ENCODE measurements around the gene THSD4.

THSD4 gene

DNA sequence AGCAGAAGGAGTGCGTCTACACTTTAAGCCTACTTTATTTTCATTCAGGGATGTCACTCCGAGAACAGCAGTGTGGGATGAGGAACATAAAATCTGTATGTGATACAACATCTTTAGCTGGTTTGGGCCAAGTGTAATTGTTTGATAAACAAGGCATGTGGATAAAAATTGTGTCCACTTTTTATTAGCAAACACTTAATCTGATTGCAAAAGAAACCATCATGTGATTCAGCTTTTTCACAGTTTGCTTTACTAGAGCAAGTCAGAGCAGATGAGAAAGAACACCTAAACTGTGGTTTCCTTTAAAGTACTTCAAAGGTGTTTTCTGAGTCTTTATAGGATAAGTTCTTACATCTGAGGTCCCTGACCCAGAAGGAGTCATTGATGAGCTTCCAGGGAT is 237.9 kb downstream of the THSD4 start:
- TF ChIP-seq, protein P1, sequence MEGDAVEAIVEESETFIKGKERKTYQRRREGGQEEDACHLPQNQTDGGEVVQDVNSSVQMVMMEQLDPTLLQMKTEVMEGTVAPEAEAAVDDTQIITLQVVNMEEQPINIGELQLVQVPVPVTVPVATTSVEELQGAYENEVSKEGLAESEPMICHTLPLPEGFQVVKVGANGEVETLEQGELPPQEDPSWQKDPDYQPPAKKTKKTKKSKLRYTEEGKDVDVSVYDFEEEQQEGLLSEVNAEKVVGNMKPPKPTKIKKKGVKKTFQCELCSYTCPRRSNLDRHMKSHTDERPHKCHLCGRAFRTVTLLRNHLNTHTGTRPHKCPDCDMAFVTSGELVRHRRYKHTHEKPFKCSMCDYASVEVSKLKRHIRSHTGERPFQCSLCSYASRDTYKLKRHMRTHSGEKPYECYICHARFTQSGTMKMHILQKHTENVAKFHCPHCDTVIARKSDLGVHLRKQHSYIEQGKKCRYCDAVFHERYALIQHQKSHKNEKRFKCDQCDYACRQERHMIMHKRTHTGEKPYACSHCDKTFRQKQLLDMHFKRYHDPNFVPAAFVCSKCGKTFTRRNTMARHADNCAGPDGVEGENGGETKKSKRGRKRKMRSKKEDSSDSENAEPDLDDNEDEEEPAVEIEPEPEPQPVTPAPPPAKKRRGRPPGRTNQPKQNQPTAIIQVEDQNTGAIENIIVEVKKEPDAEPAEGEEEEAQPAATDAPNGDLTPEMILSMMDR (IDR thresholded peaks at IDR 0.05; ENCODE audit: low read depth, low read length, missing control alignments) = no peak
- H3K4me3 ChIP-seq (replicated peaks; ENCODE audit: low read depth, low read length) = no peak overlapping the region
- DNase-seq (ENCODE audit: extremely low read depth, low read depth) = no peak

DNA sequence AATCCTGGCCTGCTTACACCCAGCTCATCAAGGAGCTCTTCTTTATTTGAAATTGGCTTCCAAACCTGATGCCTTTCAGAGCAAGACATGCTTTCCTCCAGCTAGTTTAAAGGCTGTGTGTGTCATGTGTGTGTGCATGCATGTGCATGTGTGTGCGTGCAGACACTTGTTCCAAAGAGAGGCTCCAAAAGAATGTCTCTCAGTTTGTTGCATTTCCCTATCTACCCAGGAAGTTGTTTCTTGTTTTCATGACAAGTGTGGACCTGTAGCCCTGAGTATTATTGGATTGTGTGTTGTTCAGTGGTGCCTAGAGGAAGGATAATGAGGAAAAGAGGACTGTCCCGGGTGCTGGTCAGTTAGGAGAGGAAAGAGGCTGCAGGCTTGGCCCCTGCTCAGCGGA is 240.0 kb downstream of the THSD4 start:
- TF ChIP-seq, protein P1 (IDR thresholded peaks at IDR 0.05; ENCODE audit: low read depth, low read length, missing control alignments) = no peak
- DNase-seq (ENCODE audit: extremely low read depth, low read depth) = no peak
- no peak overlapping the region for H3K4me3 ChIP-seq (replicated peaks; ENCODE audit: low read depth, low read length)

DNA sequence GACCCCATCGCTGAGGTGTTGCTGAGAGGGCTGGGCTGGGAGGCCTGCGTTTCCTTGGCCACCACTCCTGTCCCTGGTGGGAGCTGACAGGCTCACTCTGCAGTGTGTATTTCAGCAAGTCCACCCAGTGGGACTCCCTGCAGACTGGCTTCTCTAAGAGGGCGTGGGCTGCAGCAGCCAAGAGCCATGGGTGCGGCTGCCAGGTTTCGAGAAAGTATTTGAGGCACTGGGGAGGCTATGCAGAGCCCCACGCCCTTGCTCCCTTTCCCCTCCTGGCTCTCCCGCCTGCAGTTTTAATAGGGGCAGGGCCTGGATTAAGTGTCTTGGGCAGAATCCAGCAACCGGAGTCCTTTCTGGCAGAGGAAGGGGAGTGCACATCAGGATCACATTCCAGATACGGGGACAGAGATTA is 242.1 kb downstream of the THSD4 start:
- no peak for DNase-seq (ENCODE audit: extremely low read depth, low read depth)
- H3K4me3 ChIP-seq (replicated peaks; ENCODE audit: low read depth, low read length) = no peak overlapping the region
- TF ChIP-seq, protein P1 (IDR thresholded peaks at IDR 0.05; ENCODE audit: low read depth, low read length, missing control alignments) = no peak

DNA sequence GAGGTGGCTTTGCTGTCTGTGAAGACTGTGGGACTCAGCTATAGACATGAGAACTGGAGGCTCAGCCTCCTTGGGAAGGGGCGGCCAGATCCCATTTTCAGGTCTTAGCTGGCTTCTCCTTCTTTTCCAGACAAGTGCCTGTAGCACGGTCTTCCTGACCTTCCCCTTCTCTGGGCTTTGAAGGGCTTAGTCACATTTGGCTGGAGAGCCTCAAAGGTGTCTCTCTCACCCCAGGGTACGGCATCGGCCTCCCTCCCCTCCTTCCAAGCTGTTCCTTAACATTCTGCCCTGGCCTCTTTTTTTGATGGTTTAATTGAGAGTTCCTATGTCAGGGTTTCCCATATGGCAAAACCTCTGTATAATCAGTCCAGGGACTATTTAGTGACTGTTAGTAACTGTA is 242.7 kb downstream of the THSD4 start:
- TF ChIP-seq, protein P1 (IDR thresholded peaks at IDR 0.05; ENCODE audit: low read depth, low read length, missing control alignments) = no peak
- DNase-seq (ENCODE audit: extremely low read depth, low read depth) = no peak
- no peak overlapping the region for H3K4me3 ChIP-seq (replicated peaks; ENCODE audit: low read depth, low read length)

DNA sequence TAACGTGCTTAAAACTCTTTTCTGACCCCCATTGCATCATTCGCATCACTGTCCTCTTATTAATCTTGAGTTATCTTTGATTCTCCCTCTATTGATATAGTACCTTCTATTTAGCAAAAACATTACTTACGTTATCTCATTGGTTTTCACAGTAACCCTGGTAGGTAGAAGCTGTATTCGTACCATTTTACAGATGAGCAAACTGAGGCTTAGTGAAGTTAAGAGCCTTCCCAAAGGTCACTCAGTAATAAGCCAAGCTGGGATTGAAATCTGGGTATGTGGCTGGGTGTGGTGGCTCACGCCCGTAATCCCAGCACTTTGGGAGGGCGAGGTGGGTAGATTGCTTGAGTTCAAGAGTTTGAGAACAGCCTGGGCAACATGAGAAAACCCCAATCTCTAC is 244.0 kb downstream of the THSD4 start:
- TF ChIP-seq, protein P1 (IDR thresholded peaks at IDR 0.05; ENCODE audit: low read depth, low read length, missing control alignments) = no peak
- H3K4me3 ChIP-seq (replicated peaks; ENCODE audit: low read depth, low read length) = no peak overlapping the region
- DNase-seq (ENCODE audit: extremely low read depth, low read depth) = no peak

DNA sequence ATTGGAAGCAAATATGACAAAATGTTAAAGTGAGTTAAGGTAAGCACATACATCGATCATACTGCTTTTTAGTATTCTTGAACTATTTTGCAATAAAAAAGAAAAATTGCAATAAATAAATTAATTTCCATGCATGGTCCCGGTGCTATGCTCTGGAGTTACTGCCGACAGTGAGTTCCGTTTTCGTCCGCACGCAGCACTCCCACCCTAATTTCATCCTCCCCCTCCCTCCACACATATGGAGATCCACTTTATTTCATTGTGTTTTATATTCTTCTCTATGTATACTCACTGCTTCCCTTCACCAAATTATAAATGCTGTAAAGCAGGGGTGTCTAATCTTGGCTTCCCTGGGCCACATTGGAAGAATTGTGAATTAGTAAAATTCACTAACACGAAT is 247.3 kb downstream of the THSD4 start:
- DNase-seq (ENCODE audit: extremely low read depth, low read depth) = no peak
- TF ChIP-seq, protein P1 (IDR thresholded peaks at IDR 0.05; ENCODE audit: low read depth, low read length, missing control alignments) = no peak
- no peak overlapping the region for H3K4me3 ChIP-seq (replicated peaks; ENCODE audit: low read depth, low read length)
